SK-N-MC (cell line): ENCODE data around the gene APBA3.

Experiments used
- EZH2 ChIP-seq: fragments of 200-600 bp; sonication (generic); IDR thresholded peaks from one replicate; pipeline ENCODE4 v1.6.1; 2017; ENCODE audit warnings: antibody characterized with exemption
- FOXP2 ChIP-seq: optimal IDR thresholded peaks from 2 replicates; pipeline ENCODE3; 2011; ENCODE audit warnings: mild to moderate bottlenecking, moderate library complexity; ENCODE audit not compliant: insufficient read depth; ENCODE audit errors: extremely low read length, control extremely low read depth
- POLR2AphosphoS5 ChIP-seq: IDR thresholded peaks from 2 replicates; pipeline ENCODE4 v1.6.1; 2012; ENCODE audit warnings: mild to moderate bottlenecking, low read depth, low read length, borderline replicate concordance

GRCh38 chr19:3725121-3725520 is 36.4 kb downstream of the APBA3 start:
- TF ChIP-seq POLR2AphosphoS5, result no peak
- TF ChIP-seq EZH2, result no peak
- no peak for TF ChIP-seq FOXP2
